ENCODE measurements around the gene ROM1. TPM values are rescaled to one million over a fixed set of nuclear protein-coding genes. Genes with fewer than 3 reads are reported as not detected.

Gene ROM1
- total RNA-seq, 4 donors from 2014 or later = 1.1 to 11.2 (median 5.5) TPM

GRCh38 chr11:62648967-62649364 lies 35.9 kb downstream of the ROM1 start:
- no peak for TF ChIP-seq CTCF (IDR thresholded peaks at IDR 0.05; ENCODE audit: low read depth)

GRCh38 chr11:62649486-62649885 lies 36.4 kb downstream of the ROM1 start:
- TF ChIP-seq CTCF (IDR thresholded peaks at IDR 0.05; ENCODE audit: low read depth) = no peak

- TF ChIP-seq CTCF (IDR thresholded peaks at IDR 0.05; ENCODE audit: low read depth) = no peak
Measured at GRCh38 chr11:62652161-62653006, 39.3 kb downstream of the ROM1 start.

GRCh38 chr11:62654297-62654696 lies 41.2 kb downstream of the ROM1 start:
- no peak for TF ChIP-seq CTCF (IDR thresholded peaks at IDR 0.05; ENCODE audit: low read depth)

GRCh38 chr11:62656796-62657429 lies 43.9 kb downstream of the ROM1 start:
- no peak for TF ChIP-seq CTCF (IDR thresholded peaks at IDR 0.05; ENCODE audit: low read depth)

GRCh38 chr11:62664405-62665074 lies 51.5 kb downstream of the ROM1 start:
- no peak for TF ChIP-seq CTCF (IDR thresholded peaks at IDR 0.05; ENCODE audit: low read depth)

Small RNA genes lying within 50 kb of the gene (small RNA-seq; reads per million reads assigned to genes)
- not detected for gene AP001458.1
- gene MIR6747 = not detected

Other genes starting within 250 kb of the ROM1 start
- not detected for gene SCGB1A1, start 194.2 kb upstream of the ROM1 start, total RNA-seq
- 1,000 to 10,000 TPM; 1,199 to 1,973 (median 1,368) TPM for gene AHNAK, start 66.5 kb upstream of the ROM1 start, total RNA-seq
- gene EEF1G, start 39.4 kb upstream of the ROM1 start, total RNA-seq = 1,000 to 10,000 TPM in 3 of 4 donors, 100 to 1,000 TPM in 1; 650 to 1,310 (median 1,178) TPM
- gene TUT1, start 21.7 kb upstream of the ROM1 start, total RNA-seq = 10 to 100 TPM in 1 of 4 donors, 1 to 10 TPM in 3; 3.4 to 13.4 (median 7.9) TPM
- gene MTA2, start 11.4 kb upstream of the ROM1 start, total RNA-seq = 10 to 100 TPM; 50.9 to 87.4 (median 61.6) TPM
- gene EML3, start 482 bp upstream of the ROM1 start, total RNA-seq = 100 to 1,000 TPM in 1 of 4 donors, 10 to 100 TPM in 3; 22.2 to 130 (median 39.7) TPM
- 10 to 100 TPM; 13.5 to 29.5 (median 24.2) TPM for gene B3GAT3, start 8.7 kb downstream of the ROM1 start, total RNA-seq
- gene GANAB, start 33.4 kb downstream of the ROM1 start, total RNA-seq = 100 to 1,000 TPM in 2 of 4 donors, 10 to 100 TPM in 2; 79.4 to 118 (median 104) TPM
- gene INTS5, start 40.0 kb downstream of the ROM1 start, total RNA-seq = 10 to 100 TPM in 3 of 4 donors, 1 to 10 TPM in 1; 7.7 to 14.3 (median 11.3) TPM
- gene C11orf98, start 52.0 kb downstream of the ROM1 start, total RNA-seq = 10 to 100 TPM; 13.7 to 47.1 (median 35.9) TPM
- gene CSKMT, start 52.1 kb downstream of the ROM1 start, total RNA-seq = 1 to 10 TPM; 2.4 to 9.6 (median 7.7) TPM
- gene UQCC3, start 58.4 kb downstream of the ROM1 start, total RNA-seq = 10 to 100 TPM in 1 of 4 donors, 1 to 10 TPM in 3; 4.2 to 10.9 (median 8.7) TPM
- gene LBHD1, start 59.0 kb downstream of the ROM1 start, total RNA-seq = 10 to 100 TPM in 1 of 4 donors, 1 to 10 TPM in 3; 3.8 to 10.6 (median 5.5) TPM
- 100 to 1,000 TPM; 113 to 235 (median 142) TPM for gene UBXN1, start 65.8 kb downstream of the ROM1 start, total RNA-seq
- gene LRRN4CL, start 76.3 kb downstream of the ROM1 start, total RNA-seq = 10 to 100 TPM; 17.3 to 42.2 (median 32.3) TPM
- gene BSCL2, start 94.2 kb downstream of the ROM1 start, total RNA-seq = 100 to 1,000 TPM in 1 of 4 donors, 10 to 100 TPM in 3; 44.5 to 106 (median 48.4) TPM
- gene GNG3, start 94.4 kb downstream of the ROM1 start, total RNA-seq = under 1 TPM in 1 of 4 donors, not detected in 3; 0.88 TPM
- gene HNRNPUL2, start 114.2 kb downstream of the ROM1 start, total RNA-seq = 10 to 100 TPM; 21.2 to 35.2 (median 29.3) TPM
- 10 to 100 TPM; 17.5 to 57.4 (median 20.3) TPM for gene TTC9C, start 115.2 kb downstream of the ROM1 start, total RNA-seq
- 1 to 10 TPM; 3.9 to 7.7 (median 6.9) TPM for gene ZBTB3, start 140.9 kb downstream of the ROM1 start, total RNA-seq
- gene POLR2G, start 148.3 kb downstream of the ROM1 start, total RNA-seq = 10 to 100 TPM; 46.9 to 75.8 (median 65.3) TPM
- gene TAF6L, start 158.1 kb downstream of the ROM1 start, total RNA-seq = 10 to 100 TPM; 12.1 to 25.8 (median 15.6) TPM
- gene TMEM179B, start 174.1 kb downstream of the ROM1 start, total RNA-seq = 10 to 100 TPM; 37.7 to 74.0 (median 49.6) TPM
- 10 to 100 TPM; 14.5 to 22.6 (median 19.3) TPM for gene TMEM223, start 178.7 kb downstream of the ROM1 start, total RNA-seq
- gene NXF1, start 192.2 kb downstream of the ROM1 start, total RNA-seq = 10 to 100 TPM; 51.2 to 68.8 (median 55.1) TPM
- gene STX5, start 218.8 kb downstream of the ROM1 start, total RNA-seq = 10 to 100 TPM; 21.2 to 38.8 (median 29.9) TPM
- not detected for gene TEX54, start 219.6 kb downstream of the ROM1 start, total RNA-seq
- gene WDR74, start 226.3 kb downstream of the ROM1 start, total RNA-seq = 10 to 100 TPM; 23.8 to 41.6 (median 34.5) TPM